RWPE2 (cell line): ENCODE results near the gene MROH8.
A peak's percentile ranks its signal among the peaks of the same experiment; 100 is the strongest.
"Not testable (repeated sequence)": the region's sequence is repeated elsewhere in the genome, so short reads cannot be mapped to it uniquely, and the experiment has no call there.

Experiments used
- ATAC-seq: fragments of 200-7000 bp; cut with Tn5 transposase; 3 replicates; pipeline ENCODE4 v1.9.1; 2021; ENCODE audit warnings: low read depth
- DNase-seq: peaks from one replicate; pipeline ENCODE4 v3.0.0-alpha.2; 2020; ENCODE audit warnings: low spot score
- H3K27ac ChIP-seq: fragments of 450-650 bp; 2 replicates; pipeline ENCODE4 v1.5.1; 2017; ENCODE audit warnings: mild to moderate bottlenecking; ENCODE audit not compliant: poor library complexity, severe bottlenecking
- H3K27me3 ChIP-seq: fragments of 250-450 bp; sonication (Bioruptor Pico); 2 replicates; pipeline ENCODE4 v1.5.1; 2021; ENCODE audit warnings: mild to moderate bottlenecking, moderate library complexity; ENCODE audit not compliant: insufficient read depth, poor library complexity, severe bottlenecking
- H3K36me3 ChIP-seq: fragments of 250-450 bp; sonication (Bioruptor Pico); 2 replicates; pipeline ENCODE4 v1.5.1; 2020; ENCODE audit warnings: low read depth, mild to moderate bottlenecking, moderate library complexity
- H3K4me1 ChIP-seq: fragments of 250-450 bp; sonication (Bioruptor Pico); 2 replicates; pipeline ENCODE4 v1.5.1; 2021; ENCODE audit warnings: mild to moderate bottlenecking, moderate library complexity; ENCODE audit not compliant: insufficient read depth, poor library complexity, severe bottlenecking
- H3K4me3 ChIP-seq: fragments of 250-450 bp; sonication (Bioruptor Pico); 2 replicates; pipeline ENCODE4 v1.5.1; 2021; ENCODE audit warnings: mild to moderate bottlenecking, moderate library complexity; ENCODE audit not compliant: severe bottlenecking
- H3K9me3 ChIP-seq: fragments of 250-450 bp; sonication (Bioruptor Pico); 2 replicates; pipeline ENCODE4 v1.5.1; 2021; ENCODE audit warnings: mild to moderate bottlenecking, moderate library complexity; ENCODE audit not compliant: severe bottlenecking
- CTCF ChIP-seq: fragments of 450-650 bp; IDR thresholded peaks from one replicate; pipeline ENCODE4 v1.5.1; 2017; ENCODE audit warnings: mild to moderate bottlenecking, moderate library complexity; ENCODE audit not compliant: poor library complexity, severe bottlenecking

The MROH8 gene

GRCh38 chr20:37152284-37152683 lies 27.1 kb downstream of the MROH8 start:
- no peaks in the 10 kb centered on the region for H3K9me3 ChIP-seq
- ATAC-seq (no peak), DNase-seq (no peak)
- TF ChIP-seq CTCF, result no peak
- no peak overlapping the region for H3K4me3 ChIP-seq
- no peak overlapping the region for H3K27ac ChIP-seq
- H3K4me1 ChIP-seq, result no peaks in the 10 kb centered on the region
- no peaks in the 10 kb centered on the region for H3K27me3 ChIP-seq
- no peaks in the 10 kb centered on the region for H3K36me3 ChIP-seq

GRCh38 chr20:37151529-37151928 lies 27.8 kb downstream of the MROH8 start:
- Histone ChIP-seq H3K36me3 (no peaks in the 10 kb centered on the region), H3K4me1 (no peaks in the 10 kb centered on the region), H3K27ac (no peak overlapping the region), H3K9me3 (no peaks in the 10 kb centered on the region), H3K4me3 (no peak overlapping the region), H3K27me3 (no peaks in the 10 kb centered on the region)
- TF ChIP-seq CTCF, result no peak
- DNase-seq (no peak), ATAC-seq (no peak)

- H3K36me3 ChIP-seq, DNase-seq, ATAC-seq: not testable (repeated sequence)
Observed at GRCh38 chr20:37150864-37151263, 28.5 kb downstream of the MROH8 start.

GRCh38 chr20:37147250-37147649 lies 32.1 kb downstream of the MROH8 start:
- no peak overlapping the region for H3K4me3 ChIP-seq
- H3K9me3 ChIP-seq, result no peaks in the 10 kb centered on the region
- H3K36me3 ChIP-seq, result no peaks in the 10 kb centered on the region
- no peak overlapping the region for H3K27ac ChIP-seq
- no peaks in the 10 kb centered on the region for H3K27me3 ChIP-seq
- no peak for TF ChIP-seq CTCF
- H3K4me1 ChIP-seq, result no peaks in the 10 kb centered on the region
- ATAC-seq (no peak), DNase-seq (no peak)

More at GRCh38 chr20:37150864-37151263, 28.5 kb downstream of the MROH8 start:
- not testable (repeated sequence) for H3K4me1 ChIP-seq, H3K27me3 ChIP-seq, H3K4me3 ChIP-seq, H3K27ac ChIP-seq, H3K9me3 ChIP-seq

- Histone ChIP-seq H3K4me3 (no peak overlapping the region), H3K4me1 (no peaks in the 10 kb centered on the region), H3K36me3 (no peaks in the 10 kb centered on the region), H3K9me3 (no peaks in the 10 kb centered on the region), H3K27me3 (no peaks in the 10 kb centered on the region), H3K27ac (no peak overlapping the region)
- TF ChIP-seq CTCF, result no peak
- DNase-seq (no peak), ATAC-seq (peak; percentile 10; the same call in 1 of the 3 replicates)
Observed at GRCh38 chr20:37144856-37145404, 34.4 kb downstream of the MROH8 start.
